ENCODE results near the gene NKAP.
"Not testable (repeated sequence)": the region's sequence is repeated elsewhere in the genome, so short reads cannot be mapped to it uniquely, and the experiment has no call there.

NKAP gene

GRCh38 chrX:119943185-119943988, at the start of gene NKAP:
Gene NKAP (minus strand): TSS chrX:119943751. CDS start chrX:119943605, 146 bp downstream.
- DNase-seq: peak; percentile 66 to 72

GRCh38 chrX:119991005-119991787, 47.6 kb upstream of the NKAP start:
- DNase-seq: no peak

GRCh38 chrX:119990556-119991004, 47.0 kb upstream of the NKAP start:
- DNase-seq: no peak

- DNase-seq: no peak
Measured at GRCh38 chrX:119989905-119990555, 46.5 kb upstream of the NKAP start.

GRCh38 chrX:119986203-119986602, 42.7 kb upstream of the NKAP start:
- DNase-seq: no peak

- no peak for DNase-seq
Measured at GRCh38 chrX:119984652-119985051, 41.1 kb upstream of the NKAP start.

GRCh38 chrX:119983494-119983893, 39.9 kb upstream of the NKAP start:
- DNase-seq: no peak

- DNase-seq: no peak
Measured at GRCh38 chrX:119982145-119982544, 38.6 kb upstream of the NKAP start.

- no peak for DNase-seq
Measured at GRCh38 chrX:119981286-119982070, 37.9 kb upstream of the NKAP start.

- not testable (repeated sequence) for DNase-seq
Measured at GRCh38 chrX:119977172-119977571, 33.6 kb upstream of the NKAP start.

- no peak for DNase-seq
Measured at GRCh38 chrX:119971184-119971583, 27.6 kb upstream of the NKAP start.

GRCh38 chrX:119970574-119970973, 27.0 kb upstream of the NKAP start:
- DNase-seq: no peak

GRCh38 chrX:119966837-119967236, 23.3 kb upstream of the NKAP start:
- not testable (repeated sequence) for DNase-seq

GRCh38 chrX:119960625-119961024, 17.1 kb upstream of the NKAP start:
- DNase-seq: no peak

- DNase-seq: not testable (repeated sequence)
Measured at GRCh38 chrX:119955807-119956570, 12.4 kb upstream of the NKAP start.

GRCh38 chrX:119954374-119954773, 10.8 kb upstream of the NKAP start:
- no peak for DNase-seq

- no peak for DNase-seq
Measured at GRCh38 chrX:119948381-119948780, 4.8 kb upstream of the NKAP start.

- no peak for DNase-seq
Measured at GRCh38 chrX:119945481-119945880, 1.9 kb upstream of the NKAP start.

GRCh38 chrX:119942831-119943184, 743 bp downstream of the NKAP start:
- no peak for DNase-seq

- no peak for DNase-seq
Measured at GRCh38 chrX:119942173-119942819, 1.3 kb downstream of the NKAP start.

- no peak for DNase-seq
Measured at GRCh38 chrX:119941336-119941735, 2.2 kb downstream of the NKAP start.
